ENCODE data around the gene DARS1. TPM values are rescaled to one million over a fixed set of nuclear protein-coding genes. Genes with fewer than 3 reads are reported as not detected.

Gene DARS1
- total RNA-seq, 4 donors from 2014 or later: 115 to 176 (median 156) TPM

DNA sequence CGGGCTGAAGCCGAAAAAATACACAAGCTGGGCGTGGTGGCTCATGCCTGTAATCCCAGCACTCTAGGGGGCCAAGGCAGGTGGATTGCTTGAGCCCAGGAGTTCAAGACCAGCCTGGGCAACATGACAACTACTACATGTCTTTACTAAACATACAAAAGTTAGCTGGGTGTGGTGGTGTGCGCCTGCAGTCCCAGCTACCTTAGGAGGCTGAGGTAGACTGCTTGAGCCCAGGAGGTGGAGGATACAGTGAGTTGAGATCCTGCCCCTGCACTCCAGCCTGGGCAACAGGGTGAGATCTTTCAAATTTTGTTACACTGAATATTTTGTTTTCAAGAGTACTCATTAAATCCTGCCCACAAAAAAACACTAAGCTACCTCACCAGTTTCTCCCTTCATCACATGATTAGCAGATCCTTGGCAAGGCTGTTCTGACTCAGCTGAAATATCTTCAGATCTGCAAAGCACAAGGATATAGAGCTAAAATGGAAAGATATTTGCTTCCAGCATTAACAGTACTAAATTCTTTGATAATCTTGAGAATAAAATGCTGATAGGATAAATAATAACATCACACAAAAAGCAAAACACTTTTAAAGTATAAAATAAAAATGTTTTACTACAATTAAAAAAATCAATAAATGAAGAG is 81.0 kb downstream of the DARS1 start:
- no peak for ATAC-seq
- H3K27ac ChIP-seq: peak overlapping the region in 1 of 4 donors; percentile 11

DNA sequence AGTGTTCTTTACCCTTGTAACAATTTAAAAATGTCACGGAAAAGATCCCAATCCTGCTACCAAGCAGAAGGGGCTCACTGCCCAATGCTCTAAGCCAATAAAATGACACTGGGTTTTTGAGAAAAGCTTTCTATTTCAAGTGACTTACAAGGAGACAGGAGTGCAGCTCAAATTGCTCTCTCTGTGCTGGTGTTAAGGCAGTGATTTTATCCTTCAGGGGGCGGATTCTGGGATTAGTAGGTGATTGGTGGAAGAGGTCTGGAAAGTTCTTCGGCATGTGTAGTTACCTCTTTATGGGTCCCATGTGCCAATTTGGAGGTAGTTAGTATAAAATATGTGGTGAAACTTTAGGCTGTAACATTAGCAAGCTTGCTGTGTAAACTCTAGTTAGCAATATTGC is 81.8 kb downstream of the DARS1 start:
- Histone ChIP-seq H3K4me1 (no peaks in the 10 kb centered on the region), H3K4me3 (no peak overlapping the region), H3K9me3 (no peaks in the 10 kb centered on the region), H3K36me3 (peaks cover 0 to 70% of the 10 kb centered on the region in 2 donors), H3K27me3 (no peaks in the 10 kb centered on the region), H3K27ac (no peak overlapping the region)
- TF ChIP-seq POLR2A (IDR thresholded peaks at IDR 0.05) (no peak), CTCF (IDR thresholded peaks at IDR 0.05) (no peak), EP300 (IDR thresholded peaks at IDR 0.05) (no peak), POLR2AphosphoS5 (IDR thresholded peaks at IDR 0.05) (no peak)
- 71 to 90% methylated on average over 2 to 3 of the region's 3 CpGs for WGBS, 2 donors (ENCODE audit: low coverage in 1 of 2)
- ATAC-seq: peak; percentile 25

More for the DNA sequence above, 81.0 kb downstream of the DARS1 start:
- H3K9me3 ChIP-seq: no peaks in the 10 kb centered on the region
- TF ChIP-seq CTCF (IDR thresholded peaks at IDR 0.05): no peak
- no peak for TF ChIP-seq POLR2AphosphoS5 (IDR thresholded peaks at IDR 0.05)
- no peak for TF ChIP-seq EP300 (IDR thresholded peaks at IDR 0.05)
- no peak for TF ChIP-seq POLR2A (IDR thresholded peaks at IDR 0.05)
- no peaks in the 10 kb centered on the region for H3K27me3 ChIP-seq
- H3K36me3 ChIP-seq: peaks cover 0 to 72% of the 10 kb centered on the region in 2 donors
- 94 to 95% methylated on average over 3 of the region's 4 CpGs for WGBS, 2 donors (ENCODE audit: low coverage in 1 of 2)
- H3K4me3 ChIP-seq: no peak overlapping the region
- H3K4me1 ChIP-seq: no peaks in the 10 kb centered on the region

DNA sequence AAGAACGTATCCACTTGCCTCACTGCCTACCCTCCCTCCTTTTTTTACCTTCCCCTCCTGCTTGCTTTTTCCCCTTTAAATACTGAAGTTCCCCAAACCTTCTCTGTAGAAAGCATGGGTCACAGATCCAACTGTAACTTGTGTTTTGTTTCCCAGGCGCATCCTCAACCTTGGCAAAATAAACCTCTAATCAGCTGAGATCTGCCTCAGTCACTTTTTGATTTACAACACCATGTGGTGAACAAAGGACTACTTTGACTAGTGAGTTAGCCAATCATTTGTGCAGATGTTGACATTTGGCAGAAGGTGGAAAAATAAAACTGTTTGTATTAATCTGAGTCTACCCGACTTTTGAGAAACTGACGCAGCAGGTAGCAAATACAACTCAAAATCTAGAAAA is 85.9 kb downstream of the DARS1 start:
- H3K4me1 ChIP-seq: no peaks in the 10 kb centered on the region
- peaks cover 0 to 48% of the 10 kb centered on the region in 2 donors for H3K36me3 ChIP-seq
- H3K27me3 ChIP-seq: no peaks in the 10 kb centered on the region
- TF ChIP-seq EP300 (IDR thresholded peaks at IDR 0.05): no peak
- no peak for TF ChIP-seq POLR2A (IDR thresholded peaks at IDR 0.05)
- no peak for TF ChIP-seq CTCF (IDR thresholded peaks at IDR 0.05)
- no peak for TF ChIP-seq POLR2AphosphoS5 (IDR thresholded peaks at IDR 0.05)
- no peak overlapping the region for H3K4me3 ChIP-seq
- H3K27ac ChIP-seq: no peak overlapping the region
- H3K9me3 ChIP-seq: no peaks in the 10 kb centered on the region
- ATAC-seq: no peak
- WGBS, 2 donors (ENCODE audit: low coverage in 1 of 2): 75 to 77% methylated on average over 4 of the region's 4 CpGs

- WGBS, 2 donors (ENCODE audit: low coverage in 1 of 2): 83 to 100% methylated on average over 1 of the region's 3 CpGs
- TF ChIP-seq CTCF (IDR thresholded peaks at IDR 0.05): no peak
- no peak for TF ChIP-seq POLR2A (IDR thresholded peaks at IDR 0.05)
- TF ChIP-seq EP300 (IDR thresholded peaks at IDR 0.05): no peak
- TF ChIP-seq POLR2AphosphoS5 (IDR thresholded peaks at IDR 0.05): no peak
- Histone ChIP-seq H3K9me3 (no peaks in the 10 kb centered on the region), H3K36me3 (peaks cover 0 to 36% of the 10 kb centered on the region in 2 donors), H3K27me3 (no peaks in the 10 kb centered on the region), H3K4me1 (no peaks in the 10 kb centered on the region), H3K27ac (no peak overlapping the region), H3K4me3 (no peak overlapping the region)
- ATAC-seq: no peak
Measured at GRCh38 chr2:135898234-135898786, 87.1 kb downstream of the DARS1 start.

DNA sequence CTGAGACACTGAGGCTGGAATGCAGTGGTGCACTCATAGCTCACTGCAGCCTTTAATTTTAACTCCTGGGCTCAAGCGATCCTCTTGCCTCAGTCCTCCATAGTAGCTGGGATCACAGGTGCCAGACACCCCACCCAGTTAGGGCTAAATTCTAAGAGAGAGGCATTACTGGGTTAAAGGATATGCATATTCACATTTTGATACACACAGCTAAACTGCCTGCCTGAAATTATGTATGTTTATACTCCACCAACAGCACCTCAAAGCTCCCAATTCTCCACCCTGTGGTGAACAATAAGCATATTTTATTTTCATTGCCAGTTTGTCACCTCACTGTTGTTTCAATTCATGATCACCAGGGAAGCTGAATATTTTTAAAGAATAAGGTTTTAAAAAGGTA is 90.5 kb downstream of the DARS1 start:
- TF ChIP-seq CTCF (IDR thresholded peaks at IDR 0.05) (no peak), POLR2A (IDR thresholded peaks at IDR 0.05) (no peak), EP300 (IDR thresholded peaks at IDR 0.05) (no peak), POLR2AphosphoS5 (IDR thresholded peaks at IDR 0.05) (no peak)

More for the DNA sequence above, 90.5 kb downstream of the DARS1 start:
- no peaks in the 10 kb centered on the region for H3K4me1 ChIP-seq
- H3K9me3 ChIP-seq: no peaks in the 10 kb centered on the region
- no peak for ATAC-seq
- H3K27me3 ChIP-seq: no peaks in the 10 kb centered on the region
- peaks cover 0 to 16% of the 10 kb centered on the region in 2 donors for H3K36me3 ChIP-seq
- no peak overlapping the region for H3K27ac ChIP-seq
- 100% methylated on average over 1 of the region's 1 CpG; no CpG with 5 or more reads in 1 of the 2 donors for WGBS, 2 donors (ENCODE audit: low coverage in 1 of 2)
- no peak overlapping the region for H3K4me3 ChIP-seq
